ENCODE data around the gene CARMIL3.

DNA sequence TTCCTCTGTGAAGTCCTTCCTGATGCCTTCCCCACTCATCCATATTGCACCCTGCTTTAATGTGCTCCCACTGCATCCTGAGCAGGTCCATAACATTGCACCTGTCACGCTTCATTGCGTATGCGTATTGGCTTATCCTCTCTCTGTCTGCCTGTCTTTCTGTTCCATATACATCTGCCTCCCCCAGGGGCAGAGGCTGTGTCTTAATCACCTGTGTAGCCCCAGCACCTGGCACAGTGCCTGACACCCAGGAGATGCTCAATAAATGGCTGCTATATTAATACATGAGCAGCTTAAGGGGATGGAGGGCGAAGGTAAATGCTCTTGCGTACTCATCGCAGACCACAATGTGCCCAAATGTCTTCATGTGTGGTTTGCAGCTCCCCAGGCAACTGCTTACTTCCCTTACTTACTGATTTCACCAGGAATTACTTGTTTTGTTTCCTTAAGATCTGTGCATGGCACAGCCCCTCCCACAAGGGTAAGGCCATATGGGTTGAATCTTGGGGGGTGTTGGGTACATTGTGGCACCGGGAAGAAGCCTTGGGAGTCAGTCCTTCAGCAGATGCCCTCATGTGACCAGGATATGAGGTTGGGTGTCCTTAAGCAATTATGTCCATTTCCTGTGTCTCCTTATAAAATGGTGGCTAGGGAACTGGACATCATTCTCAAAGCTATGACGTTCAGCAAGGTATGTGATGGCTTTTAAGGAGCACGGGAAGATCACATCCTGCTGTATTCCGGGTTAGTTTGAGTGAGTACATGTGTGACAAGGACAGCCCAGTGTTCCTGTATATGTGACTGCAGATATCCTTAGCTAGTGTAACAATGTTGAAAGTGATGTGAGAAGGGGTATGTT lies 18.7 kb downstream of the CARMIL3 start:
- TF ChIP-seq, protein P1, sequence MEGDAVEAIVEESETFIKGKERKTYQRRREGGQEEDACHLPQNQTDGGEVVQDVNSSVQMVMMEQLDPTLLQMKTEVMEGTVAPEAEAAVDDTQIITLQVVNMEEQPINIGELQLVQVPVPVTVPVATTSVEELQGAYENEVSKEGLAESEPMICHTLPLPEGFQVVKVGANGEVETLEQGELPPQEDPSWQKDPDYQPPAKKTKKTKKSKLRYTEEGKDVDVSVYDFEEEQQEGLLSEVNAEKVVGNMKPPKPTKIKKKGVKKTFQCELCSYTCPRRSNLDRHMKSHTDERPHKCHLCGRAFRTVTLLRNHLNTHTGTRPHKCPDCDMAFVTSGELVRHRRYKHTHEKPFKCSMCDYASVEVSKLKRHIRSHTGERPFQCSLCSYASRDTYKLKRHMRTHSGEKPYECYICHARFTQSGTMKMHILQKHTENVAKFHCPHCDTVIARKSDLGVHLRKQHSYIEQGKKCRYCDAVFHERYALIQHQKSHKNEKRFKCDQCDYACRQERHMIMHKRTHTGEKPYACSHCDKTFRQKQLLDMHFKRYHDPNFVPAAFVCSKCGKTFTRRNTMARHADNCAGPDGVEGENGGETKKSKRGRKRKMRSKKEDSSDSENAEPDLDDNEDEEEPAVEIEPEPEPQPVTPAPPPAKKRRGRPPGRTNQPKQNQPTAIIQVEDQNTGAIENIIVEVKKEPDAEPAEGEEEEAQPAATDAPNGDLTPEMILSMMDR (IDR thresholded peaks at IDR 0.05 in 2 of 3, conservative IDR thresholded peaks at IDR 0.05 in 1 of 3; ENCODE audit: borderline replicate concordance in 1 of 3, insufficient read depth in 1 of 3, low read depth in 2 of 3, low read length in 2 of 3), result no peak
- TF ChIP-seq POLR2A (IDR thresholded peaks at IDR 0.05; ENCODE audit: borderline replicate concordance, extremely low read depth, insufficient read depth, insufficient read length) (no peak), EZH2 (IDR thresholded peaks at IDR 0.05) (no peak), CEBPB (IDR thresholded peaks at IDR 0.05; ENCODE audit: low read depth) (no peak), RAD21 (IDR thresholded peaks at IDR 0.05; ENCODE audit: low read depth) (no peak), ELF1 (IDR thresholded peaks at IDR 0.05; ENCODE audit: borderline replicate concordance, low read depth) (no peak)
- TF ChIP-seq, protein P2, sequence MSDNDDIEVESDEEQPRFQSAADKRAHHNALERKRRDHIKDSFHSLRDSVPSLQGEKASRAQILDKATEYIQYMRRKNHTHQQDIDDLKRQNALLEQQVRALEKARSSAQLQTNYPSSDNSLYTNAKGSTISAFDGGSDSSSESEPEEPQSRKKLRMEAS (IDR thresholded peaks at IDR 0.05), result no peak

All from HCT116 (cell line).